WTC11 (cell line): ENCODE data around the gene MIGA2. TPM values are rescaled to one million over a fixed set of nuclear protein-coding genes. Genes with fewer than 3 reads are reported as not detected.

Source experiments
- ATAC-seq: fragments of 200-7000 bp; cut with Tn5 transposase; 2 replicates; pipeline ENCODE4 v1.10.0; 2021; ENCODE audit warnings: mild to moderate bottlenecking, moderate library complexity
- CTCF ChIA-PET: fragments of 300-600 bp; sonication (Branson Sonifier 250); formaldehyde crosslinking; loops from one replicate; lab custom pipeline; 2021; ENCODE audit warnings: antibody characterized with exemption; lab: Charles Lee
- POLR2A ChIA-PET: fragments of 350-600 bp; sonication (Branson Sonifier 250); formaldehyde crosslinking; loops from one replicate; lab custom pipeline; 2021; ENCODE audit warnings: antibody characterized with exemption; lab: Charles Lee
- DNase-seq: peaks from one replicate; pipeline ENCODE4 v3.0.0; 2021; ENCODE audit warnings: low spot score
- H3K27ac Mint-ChIP-seq: 2 replicates; pipeline ENCODE4 v1.8.0; 2021; ENCODE audit warnings: mixed read lengths
- H3K27me3 Mint-ChIP-seq: 2 replicates; pipeline ENCODE4 v1.8.0; 2021; ENCODE audit warnings: low read depth, mild to moderate bottlenecking, moderate library complexity, mixed read lengths
- H3K36me3 Mint-ChIP-seq: 2 replicates; pipeline ENCODE4 v1.8.0; 2021; ENCODE audit warnings: mixed read lengths
- H3K4me1 Mint-ChIP-seq: 2 replicates; pipeline ENCODE4 v1.8.0; 2022; ENCODE audit warnings: mixed read lengths
- H3K4me3 Mint-ChIP-seq: 2 replicates; pipeline ENCODE4 v1.8.0; 2021; ENCODE audit warnings: mild to moderate bottlenecking, moderate library complexity, mixed read lengths
- H3K9me3 Mint-ChIP-seq: 2 replicates; pipeline ENCODE4 v1.8.0; 2021; ENCODE audit warnings: mixed read lengths
- CTCF ChIP-seq: fragments of 200-600 bp; IDR thresholded peaks from 2 replicates; pipeline ENCODE4 v1.8.0; 2022; ENCODE audit warnings: antibody characterized with exemption
- ERG ChIP-seq: fragments of 250-450 bp; sonication (Bioruptor Pico); IDR thresholded peaks from 2 replicates; pipeline ENCODE4 v1.8.0; 2021; ENCODE audit warnings: mild to moderate bottlenecking
- ESRRA ChIP-seq: sonication (generic); formaldehyde crosslinking; IDR thresholded peaks from 2 replicates; pipeline ENCODE4 v1.8.1; 2022; ENCODE audit warnings: mild to moderate bottlenecking, missing genetic modification reagents, borderline replicate concordance
- GTF2I ChIP-seq: fragments of 250-450 bp; sonication (Bioruptor Pico); conservative IDR thresholded peaks from 2 replicates; pipeline ENCODE4 v1.4.0; 2021; ENCODE audit warnings: mild to moderate bottlenecking
- IRF2 ChIP-seq: sonication (generic); formaldehyde crosslinking; IDR thresholded peaks from 2 replicates; pipeline ENCODE4 v1.8.0; 2022; ENCODE audit warnings: low read depth, missing genetic modification reagents, borderline replicate concordance
- JUN ChIP-seq: sonication (generic); formaldehyde crosslinking; IDR thresholded peaks from 2 replicates; pipeline ENCODE4 v1.8.0; 2023; ENCODE audit warnings: mild to moderate bottlenecking, missing genetic modification reagents
- NR2C2 ChIP-seq: sonication (generic); formaldehyde crosslinking; IDR thresholded peaks from 2 replicates; pipeline ENCODE4 v1.8.0; 2022; ENCODE audit warnings: mild to moderate bottlenecking, missing genetic modification reagents
- OVOL2 ChIP-seq: fragments of 250-450 bp; sonication (Bioruptor Pico); IDR thresholded peaks from 2 replicates; pipeline ENCODE4 v1.9.0; 2021; ENCODE audit warnings: mild to moderate bottlenecking, borderline replicate concordance
- RORB ChIP-seq: fragments of 250-450 bp; sonication (Bioruptor Pico); IDR thresholded peaks from 2 replicates; pipeline ENCODE4 v1.9.0; 2021; ENCODE audit warnings: mild to moderate bottlenecking
- SOX15 ChIP-seq: fragments of 250-450 bp; sonication (Bioruptor Pico); IDR thresholded peaks from 2 replicates; pipeline ENCODE4 v1.9.0; 2021; ENCODE audit warnings: mild to moderate bottlenecking
- SP1 ChIP-seq: sonication (generic); formaldehyde crosslinking; conservative IDR thresholded peaks from 2 replicates; pipeline ENCODE4 v1.8.1; 2022; ENCODE audit warnings: missing genetic modification reagents
- TEAD4 ChIP-seq: sonication (generic); formaldehyde crosslinking; IDR thresholded peaks from 2 replicates; pipeline ENCODE4 v1.8.0; 2022; ENCODE audit warnings: mild to moderate bottlenecking, missing genetic modification reagents
- ZBTB21 ChIP-seq: sonication (generic); formaldehyde crosslinking; IDR thresholded peaks from 2 replicates; pipeline ENCODE4 v1.8.1; 2023; ENCODE audit warnings: mild to moderate bottlenecking, missing genetic modification reagents, borderline replicate concordance
- ZNF423 ChIP-seq: fragments of 250-450 bp; sonication (Bioruptor Pico); IDR thresholded peaks from 2 replicates; pipeline ENCODE4 v2.1.2; 2022; ENCODE audit warnings: mild to moderate bottlenecking, moderate library complexity
- total RNA-seq: library from RNA; stranded (reverse); gene quantifications from 3 replicates; pipeline ENCODE4 v1.2.3, GENCODE V29; 2021
- TF ChIP-seq, protein P1 (sequence below): sonication (generic); formaldehyde crosslinking; IDR thresholded peaks from 2 replicates; pipeline ENCODE4 v1.8.1; 2023; ENCODE audit warnings: mild to moderate bottlenecking, missing genetic modification reagents, borderline replicate concordance
- TF ChIP-seq, protein P2 (sequence below): sonication (generic); formaldehyde crosslinking; IDR thresholded peaks from 2 replicates; pipeline ENCODE4 v1.8.0; 2022; ENCODE audit warnings: mild to moderate bottlenecking, missing genetic modification reagents
- TF ChIP-seq, protein P3 (sequence below): fragments of 250-450 bp; sonication (Bioruptor Pico); conservative IDR thresholded peaks from 2 replicates; pipeline ENCODE4 v1.9.0; 2021; ENCODE audit warnings: mild to moderate bottlenecking
- TF ChIP-seq, protein P4 (sequence below): sonication (generic); formaldehyde crosslinking; IDR thresholded peaks from 2 replicates; pipeline ENCODE4 v1.8.0; 2023; ENCODE audit warnings: missing genetic modification reagents, mild to moderate bottlenecking, borderline replicate concordance
- TF ChIP-seq, protein P5 (sequence below): sonication (generic); formaldehyde crosslinking; IDR thresholded peaks from 2 replicates; pipeline ENCODE4 v1.8.0; 2023; ENCODE audit warnings: missing genetic modification reagents

The MIGA2 gene
- total RNA-seq, 1 experiment from 2014 or later = 61.7 TPM

DNA sequence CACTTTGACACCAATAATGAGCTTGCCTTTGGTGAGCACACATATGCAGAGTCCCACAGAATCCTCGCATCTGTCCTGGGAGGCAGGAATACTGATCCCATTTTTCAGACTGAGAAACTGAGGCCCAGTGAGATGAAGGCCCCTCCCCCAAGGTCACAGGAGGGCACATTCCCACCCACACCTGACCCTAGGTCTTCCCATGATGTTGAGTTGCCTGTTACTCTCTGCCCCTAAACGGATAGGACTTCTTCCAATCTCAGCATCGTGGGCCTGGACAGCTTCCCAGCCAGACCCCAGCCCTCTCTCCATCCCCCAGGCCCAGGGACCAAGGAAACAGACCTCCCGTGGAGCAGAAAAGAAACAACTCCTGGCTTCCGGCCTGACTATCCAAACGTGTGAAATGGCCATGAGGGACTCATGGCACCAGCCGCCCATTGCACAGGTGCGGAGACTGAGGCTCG lies 9.2 kb upstream of the MIGA2 start (continued):
- TF ChIP-seq, protein P1, sequence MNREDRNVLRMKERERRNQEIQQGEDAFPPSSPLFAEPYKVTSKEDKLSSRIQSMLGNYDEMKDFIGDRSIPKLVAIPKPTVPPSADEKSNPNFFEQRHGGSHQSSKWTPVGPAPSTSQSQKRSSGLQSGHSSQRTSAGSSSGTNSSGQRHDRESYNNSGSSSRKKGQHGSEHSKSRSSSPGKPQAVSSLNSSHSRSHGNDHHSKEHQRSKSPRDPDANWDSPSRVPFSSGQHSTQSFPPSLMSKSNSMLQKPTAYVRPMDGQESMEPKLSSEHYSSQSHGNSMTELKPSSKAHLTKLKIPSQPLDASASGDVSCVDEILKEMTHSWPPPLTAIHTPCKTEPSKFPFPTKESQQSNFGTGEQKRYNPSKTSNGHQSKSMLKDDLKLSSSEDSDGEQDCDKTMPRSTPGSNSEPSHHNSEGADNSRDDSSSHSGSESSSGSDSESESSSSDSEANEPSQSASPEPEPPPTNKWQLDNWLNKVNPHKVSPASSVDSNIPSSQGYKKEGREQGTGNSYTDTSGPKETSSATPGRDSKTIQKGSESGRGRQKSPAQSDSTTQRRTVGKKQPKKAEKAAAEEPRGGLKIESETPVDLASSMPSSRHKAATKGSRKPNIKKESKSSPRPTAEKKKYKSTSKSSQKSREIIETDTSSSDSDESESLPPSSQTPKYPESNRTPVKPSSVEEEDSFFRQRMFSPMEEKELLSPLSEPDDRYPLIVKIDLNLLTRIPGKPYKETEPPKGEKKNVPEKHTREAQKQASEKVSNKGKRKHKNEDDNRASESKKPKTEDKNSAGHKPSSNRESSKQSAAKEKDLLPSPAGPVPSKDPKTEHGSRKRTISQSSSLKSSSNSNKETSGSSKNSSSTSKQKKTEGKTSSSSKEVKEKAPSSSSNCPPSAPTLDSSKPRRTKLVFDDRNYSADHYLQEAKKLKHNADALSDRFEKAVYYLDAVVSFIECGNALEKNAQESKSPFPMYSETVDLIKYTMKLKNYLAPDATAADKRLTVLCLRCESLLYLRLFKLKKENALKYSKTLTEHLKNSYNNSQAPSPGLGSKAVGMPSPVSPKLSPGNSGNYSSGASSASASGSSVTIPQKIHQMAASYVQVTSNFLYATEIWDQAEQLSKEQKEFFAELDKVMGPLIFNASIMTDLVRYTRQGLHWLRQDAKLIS = no peak
- TF ChIP-seq OVOL2 = no peak
- no peak for TF ChIP-seq CTCF
- TF ChIP-seq, protein P2, sequence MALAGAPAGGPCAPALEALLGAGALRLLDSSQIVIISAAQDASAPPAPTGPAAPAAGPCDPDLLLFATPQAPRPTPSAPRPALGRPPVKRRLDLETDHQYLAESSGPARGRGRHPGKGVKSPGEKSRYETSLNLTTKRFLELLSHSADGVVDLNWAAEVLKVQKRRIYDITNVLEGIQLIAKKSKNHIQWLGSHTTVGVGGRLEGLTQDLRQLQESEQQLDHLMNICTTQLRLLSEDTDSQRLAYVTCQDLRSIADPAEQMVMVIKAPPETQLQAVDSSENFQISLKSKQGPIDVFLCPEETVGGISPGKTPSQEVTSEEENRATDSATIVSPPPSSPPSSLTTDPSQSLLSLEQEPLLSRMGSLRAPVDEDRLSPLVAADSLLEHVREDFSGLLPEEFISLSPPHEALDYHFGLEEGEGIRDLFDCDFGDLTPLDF (CRISPR knock-in tag) = no peak
- TF ChIP-seq, protein P3, sequence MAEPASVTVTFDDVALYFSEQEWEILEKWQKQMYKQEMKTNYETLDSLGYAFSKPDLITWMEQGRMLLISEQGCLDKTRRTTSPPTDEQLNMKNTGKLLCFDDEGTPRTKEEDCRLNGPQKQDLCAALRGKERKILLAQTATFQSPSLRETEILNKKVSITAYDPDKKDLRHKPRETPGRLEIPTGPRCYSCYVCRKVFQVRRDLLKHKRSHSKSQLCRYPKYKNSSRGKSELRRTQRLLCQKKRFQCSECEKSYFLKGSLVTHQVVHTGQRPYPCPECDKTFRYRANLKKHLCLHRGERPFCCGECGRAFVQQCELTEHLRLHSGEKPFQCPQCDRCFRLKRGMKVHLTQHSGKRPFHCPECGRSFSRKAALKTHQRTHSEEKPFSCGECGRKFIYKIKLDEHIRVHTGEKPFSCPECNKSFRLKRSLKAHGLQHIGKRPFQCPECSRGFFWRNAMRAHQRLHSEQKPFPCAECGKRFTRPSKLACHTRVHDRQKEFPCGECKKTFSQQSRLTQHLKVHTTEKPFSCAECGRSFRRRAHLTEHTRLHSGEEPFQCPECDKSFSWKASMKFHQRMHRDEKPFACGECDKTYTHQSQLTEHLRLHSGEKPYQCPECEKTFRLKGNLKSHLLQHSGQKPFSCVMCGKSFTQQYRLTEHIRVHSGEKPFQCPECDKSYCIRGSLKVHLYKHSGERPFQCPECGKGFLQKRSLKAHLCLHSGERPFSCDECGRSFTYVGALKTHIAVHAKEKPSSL = no peak
- TF ChIP-seq ZBTB21 (CRISPR knock-in tag) = no peak
- no peak for TF ChIP-seq ERG
- no peak for TF ChIP-seq SOX15 (CRISPR knock-in tag)

- H3K36me3 Mint-ChIP-seq = no peaks in the 10 kb centered on the region
- no peak overlapping the region for H3K27ac Mint-ChIP-seq
- H3K4me1 Mint-ChIP-seq = peaks cover 27% of the 10 kb centered on the region
- H3K4me3 Mint-ChIP-seq = peak overlapping the region; percentile 83
- DNase-seq = no peak
- H3K9me3 Mint-ChIP-seq = no peaks in the 10 kb centered on the region
- peak; percentile 10 for ATAC-seq
- H3K27me3 Mint-ChIP-seq = no peaks in the 10 kb centered on the region
- CTCF ChIA-PET = interaction anchor here (0.5 to 2.2 kb wide), 60 partner anchors 9 to 859 kb away, joined by 3 to 28 read pairs (median 5); partner anchors contain the start of genes CRAT, DOLPP1, ENDOG and GOLGA2
- POLR2A ChIA-PET = interaction anchor here (0.6 kb wide), 1 partner anchor 198 kb away, joined by 4 read pairs; the partner anchor contains the start of gene SPOUT1
- TF ChIP-seq TEAD4 (CRISPR knock-in tag) (no peak), NR2C2 (CRISPR knock-in tag) (no peak), GTF2I (CRISPR knock-in tag) (peak; percentile 76; the same call in 1 of the 2 replicates), ZNF423 (CRISPR knock-in tag) (no peak), SP1 (CRISPR knock-in tag) (no peak), JUN (CRISPR knock-in tag) (no peak), IRF2 (CRISPR knock-in tag) (no peak), RORB (no peak), ESRRA (CRISPR knock-in tag) (0 out of 2 replicates have a peak, but pooled peaks have one; percentile 17)
- TF ChIP-seq, protein P4, sequence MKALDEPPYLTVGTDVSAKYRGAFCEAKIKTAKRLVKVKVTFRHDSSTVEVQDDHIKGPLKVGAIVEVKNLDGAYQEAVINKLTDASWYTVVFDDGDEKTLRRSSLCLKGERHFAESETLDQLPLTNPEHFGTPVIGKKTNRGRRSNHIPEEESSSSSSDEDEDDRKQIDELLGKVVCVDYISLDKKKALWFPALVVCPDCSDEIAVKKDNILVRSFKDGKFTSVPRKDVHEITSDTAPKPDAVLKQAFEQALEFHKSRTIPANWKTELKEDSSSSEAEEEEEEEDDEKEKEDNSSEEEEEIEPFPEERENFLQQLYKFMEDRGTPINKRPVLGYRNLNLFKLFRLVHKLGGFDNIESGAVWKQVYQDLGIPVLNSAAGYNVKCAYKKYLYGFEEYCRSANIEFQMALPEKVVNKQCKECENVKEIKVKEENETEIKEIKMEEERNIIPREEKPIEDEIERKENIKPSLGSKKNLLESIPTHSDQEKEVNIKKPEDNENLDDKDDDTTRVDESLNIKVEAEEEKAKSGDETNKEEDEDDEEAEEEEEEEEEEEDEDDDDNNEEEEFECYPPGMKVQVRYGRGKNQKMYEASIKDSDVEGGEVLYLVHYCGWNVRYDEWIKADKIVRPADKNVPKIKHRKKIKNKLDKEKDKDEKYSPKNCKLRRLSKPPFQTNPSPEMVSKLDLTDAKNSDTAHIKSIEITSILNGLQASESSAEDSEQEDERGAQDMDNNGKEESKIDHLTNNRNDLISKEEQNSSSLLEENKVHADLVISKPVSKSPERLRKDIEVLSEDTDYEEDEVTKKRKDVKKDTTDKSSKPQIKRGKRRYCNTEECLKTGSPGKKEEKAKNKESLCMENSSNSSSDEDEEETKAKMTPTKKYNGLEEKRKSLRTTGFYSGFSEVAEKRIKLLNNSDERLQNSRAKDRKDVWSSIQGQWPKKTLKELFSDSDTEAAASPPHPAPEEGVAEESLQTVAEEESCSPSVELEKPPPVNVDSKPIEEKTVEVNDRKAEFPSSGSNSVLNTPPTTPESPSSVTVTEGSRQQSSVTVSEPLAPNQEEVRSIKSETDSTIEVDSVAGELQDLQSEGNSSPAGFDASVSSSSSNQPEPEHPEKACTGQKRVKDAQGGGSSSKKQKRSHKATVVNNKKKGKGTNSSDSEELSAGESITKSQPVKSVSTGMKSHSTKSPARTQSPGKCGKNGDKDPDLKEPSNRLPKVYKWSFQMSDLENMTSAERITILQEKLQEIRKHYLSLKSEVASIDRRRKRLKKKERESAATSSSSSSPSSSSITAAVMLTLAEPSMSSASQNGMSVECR (CRISPR knock-in tag) = peak; percentile 45; the same call in 1 of the 2 replicates
- TF ChIP-seq, protein P5, sequence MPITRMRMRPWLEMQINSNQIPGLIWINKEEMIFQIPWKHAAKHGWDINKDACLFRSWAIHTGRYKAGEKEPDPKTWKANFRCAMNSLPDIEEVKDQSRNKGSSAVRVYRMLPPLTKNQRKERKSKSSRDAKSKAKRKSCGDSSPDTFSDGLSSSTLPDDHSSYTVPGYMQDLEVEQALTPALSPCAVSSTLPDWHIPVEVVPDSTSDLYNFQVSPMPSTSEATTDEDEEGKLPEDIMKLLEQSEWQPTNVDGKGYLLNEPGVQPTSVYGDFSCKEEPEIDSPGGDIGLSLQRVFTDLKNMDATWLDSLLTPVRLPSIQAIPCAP (CRISPR knock-in tag) = no peak
- TF ChIP-seq, protein P2 (CRISPR knock-in tag) = no peak
Measured at GRCh38 chr9:129027685-129028191, 8.7 kb upstream of the MIGA2 start.
